Measurements from ENCODE around the gene DCTPP1.
A peak's percentile ranks its signal among the peaks of the same experiment; 100 is the strongest.

DCTPP1 gene

DNA sequence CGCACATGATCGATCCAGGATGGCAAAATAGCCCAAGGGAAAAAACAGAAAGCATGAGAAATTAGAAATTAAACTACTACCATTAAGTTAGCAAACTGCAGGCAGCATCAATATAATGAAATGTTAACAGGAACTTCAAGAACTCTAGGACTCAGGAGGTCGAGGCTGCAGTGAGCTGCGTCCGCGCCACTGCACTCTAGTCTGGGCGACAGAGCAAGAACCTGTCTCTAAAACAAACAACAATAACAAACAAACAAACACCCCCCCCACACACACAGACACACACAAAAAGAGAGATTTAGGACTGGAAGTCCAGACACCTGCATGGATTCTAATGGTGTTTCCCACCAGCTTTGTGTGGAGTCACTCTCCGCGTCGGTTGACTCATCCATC lies 16.4 kb upstream of the DCTPP1 start:
- DNase-seq, result no peak

GRCh38 chr16:30445408-30446202 lies 15.8 kb upstream of the DCTPP1 start, which contains the start of gene SEPHS2:
Gene SEPHS2, minus strand, starts transcription at chr16:30445874. Its CDS starts 147 bp downstream, at chr16:30445727.
- peak; percentile 96 for DNase-seq

DNA sequence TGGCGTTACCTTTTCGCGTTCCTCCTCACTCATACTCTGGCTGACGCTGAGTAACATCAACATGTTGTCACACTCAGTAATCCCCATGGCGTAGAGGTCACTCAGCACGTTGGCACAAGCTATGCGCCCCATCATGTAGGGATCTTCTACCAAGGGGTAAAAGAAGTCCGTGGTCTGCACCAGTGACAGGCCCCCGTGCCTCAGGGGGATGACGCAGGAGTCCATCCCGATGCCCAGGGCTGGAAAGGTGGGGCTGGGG lies 15.2 kb upstream of the DCTPP1 start:
- no peak for DNase-seq

- DNase-seq, result no peak
These were observed 14.7 kb upstream of the DCTPP1 start for GRCh38 chr16:30444231-30445148.

GRCh38 chr16:30443631-30444030 lies 13.8 kb upstream of the DCTPP1 start:
- no peak for DNase-seq

GRCh38 chr16:30439720-30440348 lies 10.0 kb upstream of the DCTPP1 start:
- DNase-seq, result no peak

DNA sequence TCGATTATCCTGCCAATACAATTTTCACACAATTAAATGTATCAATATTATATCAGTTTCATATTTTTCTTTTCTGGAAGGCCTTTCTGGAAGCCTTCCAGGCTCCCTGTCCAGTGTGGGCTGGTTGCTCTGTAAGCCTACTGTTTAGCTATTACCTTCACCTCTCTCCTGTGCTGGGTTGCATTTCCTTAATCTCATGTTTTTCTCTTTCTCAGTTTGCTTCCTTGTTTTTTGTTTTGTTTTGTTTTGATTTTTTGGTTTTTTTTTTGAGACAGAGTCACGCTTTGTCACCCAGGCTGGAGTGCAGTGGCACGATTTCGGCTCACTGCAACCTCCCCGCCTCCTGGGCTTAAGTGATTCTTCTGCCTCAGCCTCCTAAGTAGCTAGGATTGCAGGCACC lies 9.0 kb upstream of the DCTPP1 start:
- no peak for DNase-seq

GRCh38 chr16:30437511-30438046 lies 7.7 kb upstream of the DCTPP1 start:
- no peak for DNase-seq

DNA sequence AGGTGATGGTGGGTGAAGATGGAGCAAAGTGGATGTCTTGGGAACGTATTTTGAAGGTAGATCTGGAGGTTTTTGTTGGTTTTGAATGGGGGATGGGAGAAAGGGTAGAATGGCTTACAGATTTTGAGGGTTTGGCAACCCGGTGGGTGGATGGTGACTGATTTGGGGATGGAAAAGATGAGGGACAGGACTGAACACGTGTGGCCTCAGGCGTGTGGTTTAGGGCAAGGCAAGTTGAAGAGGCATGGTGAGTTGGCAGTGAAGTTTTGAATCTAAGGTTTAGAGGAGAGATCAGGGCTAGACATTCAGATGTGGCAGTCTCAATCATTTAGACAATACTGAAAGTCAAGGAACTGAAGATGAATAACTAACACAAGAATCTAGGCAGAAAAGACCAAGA lies 5.0 kb upstream of the DCTPP1 start:
- no peak for DNase-seq

- DNase-seq, result no peak
These were observed 669 bp upstream of the DCTPP1 start for GRCh38 chr16:30430428-30430970.

GRCh38 chr16:30429418-30429677 lies 482 bp downstream of the DCTPP1 start:
- no peak for DNase-seq

DNA sequence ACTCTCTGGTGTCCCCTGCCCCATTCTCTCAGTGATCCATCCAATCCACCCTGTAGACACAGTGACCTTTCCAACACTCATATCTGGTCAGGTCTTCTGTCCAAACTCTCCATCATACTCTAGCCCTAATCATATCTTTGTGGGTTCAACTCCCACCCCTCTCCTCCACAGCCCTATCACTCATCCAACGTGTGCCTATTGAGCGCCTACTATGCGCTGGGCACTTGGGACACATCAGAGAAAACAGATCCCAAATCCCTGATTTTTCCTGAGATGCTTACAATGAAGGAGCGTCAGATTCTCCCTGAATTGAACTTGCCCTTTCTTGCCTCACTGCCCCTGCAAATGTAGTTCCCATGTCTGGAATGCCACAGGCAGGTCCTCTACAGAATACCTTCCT lies 1.8 kb downstream of the DCTPP1 start:
- no peak for DNase-seq

- no peak for DNase-seq
These were observed 8.8 kb downstream of the DCTPP1 start for GRCh38 chr16:30421010-30421409.

DNA sequence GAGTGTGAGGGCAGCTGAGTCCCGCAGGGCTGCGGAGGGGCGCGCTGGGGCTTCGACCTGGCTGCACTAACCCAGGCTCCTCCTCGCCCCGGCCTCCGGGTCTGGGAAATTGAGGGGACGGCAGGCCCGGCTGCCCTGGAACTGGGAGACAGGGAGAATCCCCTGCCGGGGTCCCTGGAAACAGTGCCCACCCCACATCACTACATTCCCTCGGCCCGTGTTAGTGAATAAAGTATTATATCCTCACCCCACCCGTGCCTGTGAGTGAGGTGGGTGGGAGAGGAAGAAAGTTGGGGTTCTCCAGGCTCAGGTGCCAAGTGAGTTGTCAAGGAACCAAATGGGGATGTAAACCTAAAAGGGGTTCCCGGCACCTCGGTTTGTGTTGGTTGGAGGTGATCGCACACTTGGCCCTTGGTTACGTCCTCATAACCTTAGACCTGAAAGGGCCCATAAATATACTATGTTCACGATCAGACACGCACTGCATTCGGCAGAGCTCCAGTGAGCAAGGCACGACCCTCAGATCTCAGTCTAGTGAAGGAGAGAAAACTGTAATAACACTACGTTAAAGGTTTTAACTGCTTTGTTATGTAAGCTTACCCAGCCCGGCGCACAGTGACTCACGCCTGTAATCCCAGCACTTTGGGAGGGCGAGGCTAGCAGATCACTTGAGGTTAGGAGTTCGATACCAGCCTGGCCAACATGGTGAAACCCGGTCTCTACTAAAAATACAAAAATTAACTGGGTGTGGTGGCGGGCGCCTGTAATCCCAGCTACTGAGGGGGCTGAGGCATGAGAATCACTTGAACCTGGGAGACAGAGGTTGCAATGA lies 11.3 kb downstream of the DCTPP1 start:
- no peak for DNase-seq

DNA sequence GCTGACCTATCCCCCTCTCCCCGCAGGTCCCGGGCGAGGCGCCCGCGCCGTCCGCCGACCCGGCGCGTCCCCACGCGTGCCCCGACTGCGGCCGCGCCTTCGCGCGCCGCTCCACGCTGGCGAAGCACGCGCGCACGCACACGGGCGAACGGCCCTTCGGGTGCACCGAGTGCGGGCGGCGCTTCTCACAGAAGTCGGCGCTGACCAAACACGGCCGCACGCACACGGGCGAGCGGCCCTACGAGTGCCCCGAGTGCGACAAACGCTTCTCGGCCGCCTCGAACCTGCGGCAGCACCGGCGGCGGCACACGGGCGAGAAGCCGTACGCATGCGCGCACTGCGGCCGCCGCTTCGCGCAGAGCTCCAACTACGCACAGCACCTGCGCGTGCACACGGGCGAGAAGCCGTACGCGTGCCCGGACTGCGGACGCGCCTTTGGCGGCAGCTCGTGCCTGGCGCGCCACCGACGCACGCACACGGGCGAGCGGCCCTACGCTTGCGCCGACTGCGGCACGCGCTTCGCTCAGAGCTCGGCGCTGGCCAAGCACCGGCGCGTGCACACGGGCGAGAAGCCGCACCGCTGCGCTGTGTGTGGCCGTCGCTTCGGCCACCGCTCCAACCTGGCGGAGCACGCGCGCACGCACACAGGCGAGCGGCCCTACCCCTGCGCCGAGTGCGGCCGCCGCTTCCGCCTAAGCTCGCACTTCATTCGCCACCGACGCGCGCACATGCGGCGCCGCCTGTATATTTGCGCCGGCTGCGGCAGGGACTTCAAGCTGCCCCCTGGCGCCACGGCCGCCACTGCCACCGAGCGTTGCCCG lies 12.1 kb downstream of the DCTPP1 start:
- peak; percentile 88 for DNase-seq

- DNase-seq, result no peak
These were observed 13.0 kb downstream of the DCTPP1 start for GRCh38 chr16:30416624-30417528.

GRCh38 chr16:30416047-30416603 lies 13.7 kb downstream of the DCTPP1 start:
- DNase-seq, result no peak

GRCh38 chr16:30414159-30414558 lies 15.7 kb downstream of the DCTPP1 start:
- no peak for DNase-seq

- no peak for DNase-seq
These were observed 16.6 kb downstream of the DCTPP1 start for GRCh38 chr16:30413112-30413806.
